SU-DHL-6 (cell line): ENCODE measurements around the gene UMAD1.

Source experiments
- H2AFZ ChIP-seq: fragments of 200-600 bp; sonication (generic); 2 replicates; pipeline ENCODE4 v1.6.1; 2014; ENCODE audit warnings: low read depth, mild to moderate bottlenecking, moderate library complexity, mixed read lengths, antibody characterized with exemption, low read length; ENCODE audit not compliant: severe bottlenecking
- H3F3A ChIP-seq: fragments of 200-600 bp; shearing (Covaris generic); 2 replicates; pipeline ENCODE4 v1.6.0; 2016; ENCODE audit warnings: antibody characterized with exemption, mild to moderate bottlenecking; ENCODE audit not compliant: insufficient read depth
- H3K27ac ChIP-seq: fragments of 200-600 bp; sonication (generic); 2 replicates; pipeline ENCODE4 v1.5.1; 2016; ENCODE audit warnings: low read depth, mild to moderate bottlenecking, low read length, moderate library complexity, mixed read lengths
- H3K27me3 ChIP-seq: fragments of 200-600 bp; sonication (generic), shearing (Covaris generic); 2 replicates; pipeline ENCODE4 v1.6.0; 2014; ENCODE audit warnings: mild to moderate bottlenecking, low read length
- H3K36me3 ChIP-seq: fragments of 200-600 bp; sonication (generic); 2 replicates; pipeline ENCODE4 v1.6.1; 2014; ENCODE audit warnings: mild to moderate bottlenecking, low read length, mixed read lengths
- H3K4me2 ChIP-seq: fragments of 300-600, 200-600 bp; shearing (Covaris generic), sonication (generic); 2 replicates; pipeline ENCODE4 v1.6.0; 2014; ENCODE audit warnings: low read length, low read depth, mild to moderate bottlenecking; ENCODE audit not compliant: poor library complexity, severe bottlenecking
- H3K4me3 ChIP-seq: fragments of 200-600 bp; sonication (generic); 2 replicates; pipeline ENCODE4 v1.5.1; 2014; ENCODE audit warnings: antibody characterized with exemption, low read length, mild to moderate bottlenecking, mixed read lengths; ENCODE audit not compliant: insufficient read depth, poor library complexity, severe bottlenecking
- H3K79me2 ChIP-seq: fragments of 200-600 bp; sonication (generic); 2 replicates; pipeline ENCODE4 v1.6.1; 2014; ENCODE audit warnings: mild to moderate bottlenecking, low read length, moderate library complexity; ENCODE audit not compliant: insufficient read depth
- H3K9ac ChIP-seq: fragments of 200-600 bp; sonication (generic); 2 replicates; pipeline ENCODE4 v1.7.0; 2014; ENCODE audit warnings: mild to moderate bottlenecking, low read length
- H3K9me2 ChIP-seq: fragments of 200-600 bp; sonication (generic); replicated peaks from 2 replicates; pipeline ENCODE4 v1.6.1; 2014; ENCODE audit warnings: low read length; ENCODE audit not compliant: insufficient read depth
- H3K9me3 ChIP-seq: fragments of 200-600 bp; sonication (generic); 2 replicates; pipeline ENCODE4 v1.6.1; 2014; ENCODE audit warnings: low read length, mixed read lengths; ENCODE audit not compliant: insufficient read depth
- H4K20me1 ChIP-seq: fragments of 200-600 bp; sonication (generic); 2 replicates; pipeline ENCODE4 v1.6.1; 2014; ENCODE audit warnings: low read depth, mild to moderate bottlenecking, antibody characterized with exemption, low read length, moderate library complexity, mixed read lengths
- EZH2phosphoT487 ChIP-seq: fragments of 200-600 bp; sonication (generic), shearing (Covaris generic); conservative IDR thresholded peaks from 2 replicates; pipeline ENCODE4 v1.6.1; 2018; ENCODE audit warnings: mild to moderate bottlenecking, antibody characterized with exemption, low read length, moderate library complexity, mixed read lengths
- TF ChIP-seq, protein P1 (sequence below): fragments of 200-600 bp; sonication (generic); IDR thresholded peaks from one replicate; pipeline ENCODE4 v1.5.1; 2017; ENCODE audit warnings: antibody characterized with exemption, mild to moderate bottlenecking, low read length, moderate library complexity; ENCODE audit not compliant: insufficient read depth, poor library complexity, severe bottlenecking

The UMAD1 gene

DNA sequence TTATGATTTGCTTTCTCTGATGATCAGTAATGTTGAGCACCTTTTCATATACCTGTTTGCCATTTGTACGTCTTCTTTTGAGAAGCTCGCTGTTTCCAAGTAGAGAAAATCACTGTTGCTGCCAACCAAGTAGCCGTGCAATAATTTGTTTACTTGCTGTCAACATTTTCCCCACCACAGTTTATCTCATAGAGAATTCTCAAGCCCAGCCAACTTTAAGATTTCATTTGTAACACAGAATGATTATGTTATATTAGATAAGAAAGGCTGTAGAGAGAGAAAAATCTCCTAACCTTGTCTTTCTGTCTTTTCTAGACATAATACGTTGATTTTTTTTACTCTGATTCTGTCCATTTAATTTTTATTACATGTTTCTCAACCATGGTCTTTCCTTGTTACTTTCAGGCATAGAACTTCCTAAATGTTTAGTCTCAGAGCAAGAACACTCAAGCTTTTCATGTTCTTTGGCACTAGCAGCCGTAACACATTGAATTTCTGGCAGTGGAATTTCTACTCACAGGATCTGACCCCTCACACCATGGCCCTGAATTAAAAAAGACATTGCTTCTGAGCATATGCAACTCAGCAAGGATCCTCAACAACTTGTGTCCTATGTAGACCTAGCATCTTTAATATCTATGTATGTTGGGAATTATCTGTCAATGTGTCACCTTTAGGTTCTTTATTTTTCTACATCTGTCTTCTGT lies 54.7 kb downstream of the UMAD1 start:
- H3K27ac ChIP-seq, result no peak overlapping the region
- no peaks in the 10 kb centered on the region for H3K27me3 ChIP-seq
- no peaks in the 10 kb centered on the region for H4K20me1 ChIP-seq
- H2AFZ ChIP-seq, result no peak overlapping the region
- TF ChIP-seq EZH2phosphoT487, result no peak
- TF ChIP-seq, protein P1, sequence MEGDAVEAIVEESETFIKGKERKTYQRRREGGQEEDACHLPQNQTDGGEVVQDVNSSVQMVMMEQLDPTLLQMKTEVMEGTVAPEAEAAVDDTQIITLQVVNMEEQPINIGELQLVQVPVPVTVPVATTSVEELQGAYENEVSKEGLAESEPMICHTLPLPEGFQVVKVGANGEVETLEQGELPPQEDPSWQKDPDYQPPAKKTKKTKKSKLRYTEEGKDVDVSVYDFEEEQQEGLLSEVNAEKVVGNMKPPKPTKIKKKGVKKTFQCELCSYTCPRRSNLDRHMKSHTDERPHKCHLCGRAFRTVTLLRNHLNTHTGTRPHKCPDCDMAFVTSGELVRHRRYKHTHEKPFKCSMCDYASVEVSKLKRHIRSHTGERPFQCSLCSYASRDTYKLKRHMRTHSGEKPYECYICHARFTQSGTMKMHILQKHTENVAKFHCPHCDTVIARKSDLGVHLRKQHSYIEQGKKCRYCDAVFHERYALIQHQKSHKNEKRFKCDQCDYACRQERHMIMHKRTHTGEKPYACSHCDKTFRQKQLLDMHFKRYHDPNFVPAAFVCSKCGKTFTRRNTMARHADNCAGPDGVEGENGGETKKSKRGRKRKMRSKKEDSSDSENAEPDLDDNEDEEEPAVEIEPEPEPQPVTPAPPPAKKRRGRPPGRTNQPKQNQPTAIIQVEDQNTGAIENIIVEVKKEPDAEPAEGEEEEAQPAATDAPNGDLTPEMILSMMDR, result no peak
- no peaks in the 10 kb centered on the region for H3K9me2 ChIP-seq
- H3K4me2 ChIP-seq, result no peak overlapping the region
- H3K9me3 ChIP-seq, result no peaks in the 10 kb centered on the region
- H3K4me3 ChIP-seq, result no peak overlapping the region
- no peak overlapping the region for H3K9ac ChIP-seq
- H3K36me3 ChIP-seq, result no peaks in the 10 kb centered on the region; the same call in 1 of the 2 replicates
- H3F3A ChIP-seq, result no peaks in the 10 kb centered on the region
- H3K79me2 ChIP-seq, result no peaks in the 10 kb centered on the region

GRCh38 chr7:7696458-7697119 lies 56.0 kb downstream of the UMAD1 start:
- H3F3A ChIP-seq, result no peaks in the 10 kb centered on the region
- no peaks in the 10 kb centered on the region for H3K9me2 ChIP-seq

DNA sequence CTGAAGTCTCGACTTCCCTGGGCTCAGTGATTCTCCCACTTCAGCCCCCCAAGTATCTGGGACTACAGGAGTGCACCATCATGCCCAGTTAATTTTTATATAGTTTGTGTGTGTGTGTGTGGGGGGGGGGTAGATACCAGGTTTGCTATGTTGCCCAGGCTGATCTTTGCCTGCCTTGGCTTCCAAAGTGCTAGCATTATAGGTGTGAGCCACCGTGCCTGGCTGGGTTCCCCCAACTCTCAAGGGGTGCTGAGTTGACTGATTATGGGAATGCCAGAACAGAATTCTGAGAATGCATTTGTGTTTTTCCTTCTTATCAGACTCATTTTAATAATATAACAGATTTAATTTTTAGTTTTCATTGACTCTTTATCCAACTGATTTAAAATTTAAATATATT lies 58.4 kb downstream of the UMAD1 start:
- Histone ChIP-seq H3K27ac (no peak overlapping the region), H4K20me1 (no peaks in the 10 kb centered on the region), H2AFZ (no peak overlapping the region), H3K9me2 (no peaks in the 10 kb centered on the region), H3K9ac (no peak overlapping the region), H3K4me2 (no peak overlapping the region), H3K27me3 (no peaks in the 10 kb centered on the region), H3K9me3 (no peaks in the 10 kb centered on the region), H3K4me3 (no peak overlapping the region), H3K79me2 (no peaks in the 10 kb centered on the region), H3F3A (no peaks in the 10 kb centered on the region), H3K36me3 (no peaks in the 10 kb centered on the region)
- TF ChIP-seq EZH2phosphoT487, result no peak
- TF ChIP-seq, protein P1, result no peak

More at GRCh38 chr7:7696458-7697119, 56.0 kb downstream of the UMAD1 start:
- Histone ChIP-seq H3K4me3 (no peak overlapping the region), H3K79me2 (no peaks in the 10 kb centered on the region), H3K27ac (no peak overlapping the region), H4K20me1 (no peaks in the 10 kb centered on the region), H3K36me3 (no peaks in the 10 kb centered on the region), H3K9me3 (no peaks in the 10 kb centered on the region), H3K4me2 (no peak overlapping the region), H2AFZ (no peak overlapping the region), H3K27me3 (no peaks in the 10 kb centered on the region), H3K9ac (no peak overlapping the region)
- TF ChIP-seq, protein P1, result no peak
- TF ChIP-seq EZH2phosphoT487, result no peak
